ENCODE measurements around the gene PRAMEF12.

DNA sequence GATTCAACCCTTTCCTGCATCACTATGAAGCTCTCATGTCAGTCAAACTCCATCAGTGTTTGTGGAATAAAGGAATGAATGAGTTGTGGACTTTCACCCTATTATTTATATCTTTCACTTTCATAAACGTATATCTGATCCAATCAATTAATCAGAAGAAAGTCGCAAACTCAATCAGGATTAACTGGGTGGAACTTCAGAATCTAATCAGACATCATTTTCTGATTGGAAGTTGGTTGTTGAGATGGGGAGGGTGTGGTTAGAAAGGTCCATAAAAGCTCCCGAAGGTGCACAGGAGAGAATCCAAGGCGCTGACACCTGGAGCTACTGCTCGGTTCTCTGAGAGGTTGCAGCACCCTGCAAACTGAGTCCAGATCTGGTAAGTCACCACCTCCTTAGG lies at the start of gene PRAMEF12:
- TF ChIP-seq REST (IDR thresholded peaks at IDR 0.05; ENCODE audit: insufficient read depth in 1 of 2, low read depth in 2 of 2, low read length in 2 of 2) (no peak), TAF1 (IDR thresholded peaks at IDR 0.05; ENCODE audit: borderline replicate concordance, insufficient read depth, low read length) (no peak)
